Effector memory CD4-positive, alpha-beta T cell (primary cell): Measurements from ENCODE around the gene CSNK1E.

ENCODE experiments used
- DNase-seq, 3 donors: peaks; one replicate each; pipeline ENCODE4 v3.0.0-alpha.2; 2020
- H3K27ac ChIP-seq: 2 replicates; pipeline ENCODE4 v1.7.0; 2013; ENCODE audit warnings: mild to moderate bottlenecking, low read length, moderate library complexity; ENCODE audit not compliant: insufficient read depth, poor library complexity, severe bottlenecking
- H3K27me3 ChIP-seq: replicated peaks from 2 replicates; pipeline ENCODE4 v1.7.0; 2013; ENCODE audit warnings: mild to moderate bottlenecking, low read length; ENCODE audit not compliant: insufficient read depth, control insufficient read depth, poor library complexity, severe bottlenecking
- H3K36me3 ChIP-seq: 2 replicates; pipeline ENCODE4 v1.7.0; 2013; ENCODE audit warnings: mild to moderate bottlenecking, low read length, moderate library complexity; ENCODE audit not compliant: control insufficient read depth, insufficient read depth
- H3K4me1 ChIP-seq: 2 replicates; pipeline ENCODE4 v1.7.0; 2013; ENCODE audit warnings: low read length, mild to moderate bottlenecking; ENCODE audit not compliant: control insufficient read depth, insufficient read depth, poor library complexity, severe bottlenecking
- H3K4me3 ChIP-seq: 2 replicates; pipeline ENCODE4 v1.7.0; 2013; ENCODE audit warnings: low read length, low read depth, mild to moderate bottlenecking; ENCODE audit not compliant: insufficient read depth, poor library complexity, severe bottlenecking
- H3K9me3 ChIP-seq: 2 replicates; pipeline ENCODE4 v1.7.0; 2013; ENCODE audit warnings: mild to moderate bottlenecking, low read length, moderate library complexity; ENCODE audit not compliant: control insufficient read depth

The CSNK1E gene

GRCh38 chr22:38243007-38243765 lies 74.0 kb downstream of the CSNK1E start:
- H3K4me1 ChIP-seq: no peaks in the 10 kb centered on the region
- no peaks in the 10 kb centered on the region for H3K9me3 ChIP-seq
- H3K27ac ChIP-seq: no peak overlapping the region
- H3K36me3 ChIP-seq: peaks cover 20% of the 10 kb centered on the region
- no peak for DNase-seq
- no peak overlapping the region for H3K4me3 ChIP-seq
- H3K27me3 ChIP-seq: no peaks in the 10 kb centered on the region

- Histone ChIP-seq H3K9me3 (no peaks in the 10 kb centered on the region), H3K4me3 (no peak overlapping the region), H3K27ac (no peak overlapping the region), H3K36me3 (peaks cover 8% of the 10 kb centered on the region), H3K4me1 (no peaks in the 10 kb centered on the region), H3K27me3 (no peaks in the 10 kb centered on the region)
- no peak for DNase-seq
Observed at GRCh38 chr22:38240734-38241252, 76.4 kb downstream of the CSNK1E start.
